ENCODE results near the gene CDH22.

- TF ChIP-seq POLR2A (IDR thresholded peaks at IDR 0.05), result no peak
- TF ChIP-seq CTCF (IDR thresholded peaks at IDR 0.05), result no peak
These were observed 24.3 kb upstream of the CDH22 start for GRCh38 chr20:46332373-46333160.

All from adrenal gland (tissue), 5 donors.